Esophagus squamous epithelium (tissue), 4 donors: ENCODE results near the gene RFX5.

ENCODE experiments used
- POLR2A ChIP-seq, 4 donors: fragments of 450-650 bp; IDR thresholded peaks; one replicate each; pipeline ENCODE4 v1.6.1; 2017; ENCODE audit warnings: antibody characterized with exemption in 4 of 4, mild to moderate bottlenecking in 4 of 4, moderate library complexity in 3 of 4
- TF ChIP-seq, protein P1 (sequence below), 6 experiments: fragments of 450-650 bp in 4 of 6; fragments of 200-600 bp in 2 of 6; sonication (generic) in 2 of 6; IDR thresholded peaks; one replicate each; pipeline ENCODE4 v1.5.1; 2016 to 2019; ENCODE audit warnings: antibody characterized with exemption in 6 of 6, mild to moderate bottlenecking in 4 of 6, moderate library complexity in 4 of 6

DNA sequence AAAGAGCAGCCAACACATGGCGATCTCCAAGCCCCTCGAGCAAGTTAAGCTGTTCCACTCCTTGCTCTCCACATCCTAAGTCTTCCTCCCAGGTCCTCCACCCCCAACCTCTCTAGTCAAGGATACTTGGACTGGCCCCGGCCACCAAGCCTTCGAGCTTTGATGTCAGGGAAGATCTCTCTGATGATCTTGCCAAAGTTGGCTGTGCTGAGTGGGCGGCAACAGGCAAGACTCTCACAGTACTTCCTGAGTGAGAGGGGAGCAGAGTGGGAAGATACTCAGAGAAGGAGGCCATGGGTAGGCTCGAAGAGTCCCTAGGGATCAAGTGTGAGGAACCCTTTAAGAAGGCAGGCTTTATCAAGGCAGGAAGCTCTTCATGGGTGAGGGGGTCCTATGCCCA lies 2.8 kb downstream of the RFX5 start:
- TF ChIP-seq, protein P1, sequence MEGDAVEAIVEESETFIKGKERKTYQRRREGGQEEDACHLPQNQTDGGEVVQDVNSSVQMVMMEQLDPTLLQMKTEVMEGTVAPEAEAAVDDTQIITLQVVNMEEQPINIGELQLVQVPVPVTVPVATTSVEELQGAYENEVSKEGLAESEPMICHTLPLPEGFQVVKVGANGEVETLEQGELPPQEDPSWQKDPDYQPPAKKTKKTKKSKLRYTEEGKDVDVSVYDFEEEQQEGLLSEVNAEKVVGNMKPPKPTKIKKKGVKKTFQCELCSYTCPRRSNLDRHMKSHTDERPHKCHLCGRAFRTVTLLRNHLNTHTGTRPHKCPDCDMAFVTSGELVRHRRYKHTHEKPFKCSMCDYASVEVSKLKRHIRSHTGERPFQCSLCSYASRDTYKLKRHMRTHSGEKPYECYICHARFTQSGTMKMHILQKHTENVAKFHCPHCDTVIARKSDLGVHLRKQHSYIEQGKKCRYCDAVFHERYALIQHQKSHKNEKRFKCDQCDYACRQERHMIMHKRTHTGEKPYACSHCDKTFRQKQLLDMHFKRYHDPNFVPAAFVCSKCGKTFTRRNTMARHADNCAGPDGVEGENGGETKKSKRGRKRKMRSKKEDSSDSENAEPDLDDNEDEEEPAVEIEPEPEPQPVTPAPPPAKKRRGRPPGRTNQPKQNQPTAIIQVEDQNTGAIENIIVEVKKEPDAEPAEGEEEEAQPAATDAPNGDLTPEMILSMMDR (IDR thresholded peaks at IDR 0.05) = no peak
- no peak for TF ChIP-seq POLR2A (IDR thresholded peaks at IDR 0.05)
